Osteocyte (in vitro differentiated cells): ENCODE data around the gene RSPH1. TPM values are rescaled to one million over a fixed set of nuclear protein-coding genes. Genes with fewer than 3 reads are reported as not detected.

ENCODE experiments used
- DNase-seq: peaks from one replicate; pipeline ENCODE4 v3.0.0; 2021; ENCODE audit warnings: mixed read lengths; ENCODE audit not compliant: unreplicated experiment; ENCODE audit errors: extremely low spot score
- H3K27ac Mint-ChIP-seq: one replicate; pipeline ENCODE4 v1.8.0; 2021; ENCODE audit warnings: mild to moderate bottlenecking, mixed read lengths; ENCODE audit not compliant: unreplicated experiment
- H3K27me3 Mint-ChIP-seq: one replicate; pipeline ENCODE4 v1.8.0; 2021; ENCODE audit warnings: mixed read lengths; ENCODE audit not compliant: unreplicated experiment
- H3K36me3 Mint-ChIP-seq: one replicate; pipeline ENCODE4 v1.8.0; 2021; ENCODE audit warnings: mixed read lengths; ENCODE audit not compliant: unreplicated experiment
- H3K4me1 Mint-ChIP-seq: one replicate; pipeline ENCODE4 v1.8.0; 2021; ENCODE audit warnings: mixed read lengths; ENCODE audit not compliant: unreplicated experiment
- H3K4me3 Mint-ChIP-seq: one replicate; pipeline ENCODE4 v1.8.0; 2021; ENCODE audit warnings: mild to moderate bottlenecking, moderate library complexity, mixed read lengths; ENCODE audit not compliant: unreplicated experiment
- H3K9me3 Mint-ChIP-seq: one replicate; pipeline ENCODE4 v1.8.0; 2021; ENCODE audit warnings: mixed read lengths; ENCODE audit not compliant: unreplicated experiment
- CTCF ChIP-seq: fragments of 200-600 bp; sonication (generic); IDR thresholded peaks from 2 replicates; pipeline ENCODE4 v1.5.0; 2021; ENCODE audit warnings: antibody characterized with exemption, mild to moderate bottlenecking, moderate library complexity
- total RNA-seq: library from RNA; stranded (reverse); gene quantifications from 2 replicates; pipeline ENCODE4 v1.2.1, GENCODE V29; 2021

RSPH1 gene
- total RNA-seq, 1 donor from 2014 or later, result 0.19 TPM

DNA sequence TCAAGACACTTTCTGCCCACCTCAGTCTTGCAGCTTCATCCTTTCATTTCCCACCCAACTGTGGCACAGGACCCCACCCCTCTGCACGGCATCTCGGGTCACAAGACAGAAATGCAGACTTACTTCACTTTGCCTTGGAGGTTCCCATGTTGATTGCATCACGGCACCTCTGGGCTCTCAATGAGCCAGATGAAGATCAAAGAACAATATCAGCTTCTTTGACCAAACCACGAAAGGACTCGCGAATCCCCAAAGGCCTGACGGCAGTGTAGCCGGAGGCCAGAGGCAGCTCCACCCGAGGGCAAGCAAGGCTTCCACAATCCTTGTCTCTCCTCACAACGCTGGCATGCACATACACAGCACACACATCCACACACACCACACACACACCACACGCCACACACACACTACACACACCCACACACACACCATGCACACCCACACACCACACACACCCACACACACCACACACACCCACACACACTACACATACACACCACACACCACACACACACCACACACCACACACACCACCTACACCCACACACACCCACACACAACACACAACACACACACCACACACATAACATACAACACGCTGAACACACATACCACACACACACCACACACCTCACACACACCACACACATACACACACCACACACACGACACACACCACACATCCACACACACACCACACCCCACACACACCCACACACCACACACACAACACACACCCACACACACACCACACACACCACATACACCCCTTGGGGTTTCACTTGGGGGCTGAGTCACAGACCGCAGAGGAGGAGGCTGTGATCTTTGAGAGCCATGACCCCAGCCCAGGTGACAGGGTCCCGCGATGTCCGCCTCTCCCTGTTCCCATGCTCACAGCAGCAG lies 56.5 kb downstream of the RSPH1 start:
- no peak for DNase-seq
- peaks cover 8% of the 10 kb centered on the region for H3K9me3 Mint-ChIP-seq
- TF ChIP-seq CTCF, result no peak

DNA sequence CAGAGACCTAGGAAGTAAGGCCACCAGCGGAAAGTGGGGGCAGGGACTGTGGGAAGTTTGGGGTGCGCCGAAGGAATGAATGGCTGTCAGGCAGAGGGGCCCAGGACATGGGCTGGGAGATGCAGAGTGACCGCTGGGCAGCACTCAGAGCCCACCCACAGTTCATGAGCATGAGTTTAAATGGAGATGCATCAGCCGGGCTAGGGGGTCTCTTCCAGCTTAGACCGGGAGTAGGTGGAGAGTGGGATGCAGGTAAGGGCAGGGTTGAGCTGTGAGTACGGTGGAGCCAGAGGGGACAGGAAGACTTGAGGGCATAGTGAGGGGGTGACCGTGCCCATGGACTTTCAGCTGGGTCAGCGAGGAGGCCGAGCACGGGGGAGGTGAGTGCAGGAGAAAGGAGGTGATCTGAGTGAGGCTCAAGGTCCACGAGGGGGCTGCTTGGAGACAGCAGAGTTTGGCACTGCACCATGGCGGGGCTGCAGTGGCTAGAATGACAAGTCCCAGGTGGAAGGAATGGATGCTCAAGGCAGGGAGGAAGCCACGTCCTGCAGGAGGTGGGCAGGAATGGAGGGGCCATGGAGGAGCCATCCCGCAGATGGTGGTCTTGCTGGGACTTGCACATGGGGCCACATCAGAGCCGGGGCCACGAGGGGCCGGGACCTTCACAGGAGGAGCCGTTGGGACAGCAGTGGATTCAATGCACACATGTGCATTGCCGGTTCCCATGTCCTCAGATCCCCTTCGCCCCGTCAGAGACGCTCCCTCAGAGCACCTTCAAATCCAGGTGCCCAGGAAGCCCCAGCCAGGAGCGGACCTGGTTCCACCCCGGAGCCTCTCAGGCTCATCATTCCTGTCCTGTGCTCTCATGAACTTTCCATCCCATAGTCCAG lies 57.5 kb downstream of the RSPH1 start:
- Mint-ChIP-seq H3K4me3 (no peak overlapping the region), H3K27me3 (peaks cover 13% of the 10 kb centered on the region), H3K9me3 (peaks cover 8% of the 10 kb centered on the region), H3K4me1 (no peaks in the 10 kb centered on the region), H3K27ac (no peak overlapping the region), H3K36me3 (no peaks in the 10 kb centered on the region)
- TF ChIP-seq CTCF, result no peak
- DNase-seq, result no peak

More for the DNA sequence above, 56.5 kb downstream of the RSPH1 start:
- peaks cover 13% of the 10 kb centered on the region for H3K27me3 Mint-ChIP-seq
- no peak overlapping the region for H3K4me3 Mint-ChIP-seq
- H3K27ac Mint-ChIP-seq, result no peak overlapping the region
- no peaks in the 10 kb centered on the region for H3K36me3 Mint-ChIP-seq
- H3K4me1 Mint-ChIP-seq, result no peaks in the 10 kb centered on the region

GRCh38 chr21:42437786-42438185 lies 58.2 kb downstream of the RSPH1 start:
- H3K9me3 Mint-ChIP-seq, result peaks cover 11% of the 10 kb centered on the region
- no peak for DNase-seq

DNA sequence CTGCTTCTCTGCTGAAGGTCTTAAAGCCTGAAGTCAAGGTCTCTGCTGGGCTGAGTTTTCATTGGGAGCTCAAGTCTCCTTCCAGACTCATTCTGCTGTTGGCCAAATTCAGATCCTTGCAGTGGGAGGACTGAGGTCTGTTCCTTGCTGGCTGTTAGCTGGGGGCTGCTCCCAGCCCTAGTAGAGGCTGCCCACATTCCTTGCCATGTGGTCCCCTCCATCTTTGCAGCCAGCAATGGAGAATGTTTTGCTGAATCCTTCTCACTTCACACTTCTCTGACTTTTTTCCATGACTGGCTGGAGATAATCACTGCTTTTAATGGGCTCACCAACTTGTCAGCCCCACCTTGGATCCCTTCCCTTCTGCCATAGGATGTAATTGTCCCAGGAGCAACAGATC lies 59.1 kb downstream of the RSPH1 start:
- no peaks in the 10 kb centered on the region for H3K36me3 Mint-ChIP-seq

More at GRCh38 chr21:42437786-42438185, 58.2 kb downstream of the RSPH1 start:
- Mint-ChIP-seq H3K27ac (no peak overlapping the region), H3K36me3 (no peaks in the 10 kb centered on the region), H3K4me3 (no peak overlapping the region), H3K27me3 (peaks cover 9% of the 10 kb centered on the region), H3K4me1 (no peaks in the 10 kb centered on the region)
- no peak for TF ChIP-seq CTCF

More for the DNA sequence above, 59.1 kb downstream of the RSPH1 start:
- peaks cover 17% of the 10 kb centered on the region for H3K9me3 Mint-ChIP-seq
- H3K27me3 Mint-ChIP-seq, result peaks cover 1% of the 10 kb centered on the region
- TF ChIP-seq CTCF, result no peak
- no peaks in the 10 kb centered on the region for H3K4me1 Mint-ChIP-seq
- no peak overlapping the region for H3K27ac Mint-ChIP-seq
- no peak for DNase-seq
- no peak overlapping the region for H3K4me3 Mint-ChIP-seq
